NCI-H526 treated with DMSO at 0.1 percent for 48 hours (cell line): ENCODE data around the gene CTSC.

Source experiments
- DNase-seq: peaks from one replicate; lab custom pipeline; 2025; lab: John Stamatoyannopoulos, UW

Gene CTSC

GRCh38 chr11:88317536-88317935 lies 20.0 kb downstream of the CTSC start:
- no peak for DNase-seq

DNA sequence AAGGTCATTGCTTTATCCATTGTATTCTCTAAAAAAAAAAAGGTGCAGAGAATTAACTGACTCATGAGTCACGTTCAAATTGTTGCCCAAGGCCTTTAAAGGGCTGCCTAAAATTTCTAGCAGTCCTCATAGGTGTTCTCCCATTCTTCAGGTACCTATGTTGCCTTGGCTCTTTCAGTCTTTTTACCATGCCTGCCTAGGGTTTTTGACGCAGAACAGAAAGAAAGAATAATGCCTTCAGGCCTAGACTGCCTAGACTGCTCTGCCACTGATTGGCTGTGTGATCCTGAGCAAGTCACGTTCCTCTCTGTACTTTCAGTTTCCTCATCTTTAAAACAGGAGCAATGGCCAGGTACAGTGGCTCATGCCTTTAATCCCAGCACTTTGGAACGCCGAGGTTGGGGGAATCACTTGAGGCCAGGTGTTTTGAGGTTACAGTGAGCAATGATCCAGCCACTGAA lies 21.5 kb downstream of the CTSC start:
- no peak for DNase-seq

- no peak for DNase-seq
These were observed 22.5 kb downstream of the CTSC start for GRCh38 chr11:88315015-88315414.

- no peak for DNase-seq
These were observed 24.1 kb downstream of the CTSC start for GRCh38 chr11:88313441-88313840.

DNA sequence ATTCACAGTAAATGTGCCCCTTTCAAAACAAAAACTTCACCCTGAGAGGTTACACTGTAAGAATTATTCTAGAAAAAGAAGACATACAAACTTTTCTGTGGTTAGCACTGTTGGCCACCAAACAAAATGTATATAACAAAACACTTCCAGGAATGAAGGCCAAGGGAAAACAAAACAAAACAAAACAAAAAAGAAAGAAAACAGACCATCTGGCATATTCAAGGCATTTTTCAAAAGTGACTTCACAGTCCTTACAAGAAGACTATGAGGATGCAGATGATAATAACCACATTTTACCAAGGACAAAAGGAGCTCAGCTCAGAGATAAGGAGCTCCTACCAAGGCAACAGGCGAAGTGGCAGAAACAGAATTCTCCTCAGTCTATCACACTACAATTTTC lies 24.9 kb downstream of the CTSC start:
- DNase-seq: no peak

DNA sequence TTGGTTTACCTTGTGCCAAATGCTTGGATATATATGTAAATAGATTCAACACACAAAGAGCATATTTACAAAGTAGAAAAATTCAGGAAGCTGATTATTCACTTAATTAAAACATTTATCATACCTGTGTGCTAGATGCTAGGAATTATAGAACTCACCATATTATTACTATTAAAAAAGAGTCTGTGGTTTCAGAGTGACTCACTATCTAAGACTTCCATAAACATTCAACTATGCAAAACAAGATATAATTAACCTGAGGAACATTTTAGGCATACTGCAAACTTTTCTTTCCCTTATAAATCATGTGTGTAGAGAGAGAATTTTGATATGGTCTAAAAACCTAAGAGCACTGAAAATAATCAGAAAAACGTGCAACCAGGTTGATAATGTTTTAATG lies 27.3 kb downstream of the CTSC start:
- no peak for DNase-seq

GRCh38 chr11:88308576-88308975 lies 29.0 kb downstream of the CTSC start:
- no peak for DNase-seq

- DNase-seq: no peak
These were observed 29.6 kb downstream of the CTSC start for GRCh38 chr11:88307749-88308425.

GRCh38 chr11:88306785-88307184 lies 30.8 kb downstream of the CTSC start:
- no peak for DNase-seq

GRCh38 chr11:88305430-88305829 lies 32.1 kb downstream of the CTSC start:
- no peak for DNase-seq

DNA sequence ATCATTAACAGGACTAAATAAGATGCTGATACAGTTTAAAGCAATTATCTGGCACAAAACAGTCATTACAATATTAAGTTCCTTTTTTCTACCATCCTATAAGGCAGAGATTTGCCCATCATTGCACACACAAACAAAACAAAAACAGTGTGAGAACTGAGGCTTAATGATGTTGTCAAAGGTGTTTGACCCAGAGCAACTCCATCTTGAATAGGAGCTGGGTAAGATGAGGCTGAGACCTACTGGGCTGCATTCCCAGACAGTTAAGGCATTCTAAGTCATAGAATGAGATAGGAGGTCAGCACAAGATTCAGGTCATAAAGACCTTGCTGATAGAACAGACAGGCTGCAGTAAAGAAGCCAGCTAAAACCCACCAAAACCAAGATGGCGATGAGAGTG lies 33.2 kb downstream of the CTSC start:
- DNase-seq: no peak

DNA sequence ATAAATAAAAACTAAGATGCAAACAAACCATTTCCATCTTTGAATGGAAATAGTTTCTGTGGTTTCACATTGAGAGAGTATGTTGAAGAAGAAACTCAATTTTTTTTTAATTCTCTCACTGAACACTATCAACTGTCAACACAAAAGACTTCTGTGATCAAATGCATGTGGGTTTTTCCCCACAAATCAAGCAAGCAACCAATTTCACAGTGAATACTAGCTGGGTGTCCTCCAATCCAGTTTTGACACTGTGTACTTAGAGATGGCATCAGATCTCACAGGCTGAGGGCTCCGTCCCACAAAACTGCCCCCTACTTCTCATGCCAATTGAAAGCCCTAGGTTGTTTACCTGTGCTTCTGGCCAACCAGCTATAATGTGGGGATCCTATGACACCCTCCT lies 34.5 kb downstream of the CTSC start:
- DNase-seq: no peak

- DNase-seq: no peak
These were observed 35.9 kb downstream of the CTSC start for GRCh38 chr11:88301488-88302140.

GRCh38 chr11:88300888-88301487 lies 36.5 kb downstream of the CTSC start:
- no peak for DNase-seq

DNA sequence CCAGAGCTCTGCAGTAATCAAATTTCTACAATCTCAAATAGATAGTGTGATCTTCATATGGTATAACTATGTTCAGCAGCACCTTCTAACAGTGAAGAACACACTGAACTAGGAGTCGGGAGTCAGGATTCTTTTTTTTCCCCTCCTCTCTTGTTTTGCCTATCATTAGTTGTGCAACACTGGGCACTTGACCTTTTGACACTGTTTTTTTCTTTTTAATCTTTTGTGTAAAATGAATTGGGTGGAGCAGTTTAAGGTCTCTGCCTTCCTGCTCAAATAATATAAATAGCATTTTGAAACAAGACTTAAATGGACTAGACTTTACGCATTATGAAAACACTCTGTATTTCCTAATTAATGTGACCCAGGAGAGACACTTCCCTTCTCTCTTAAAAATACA lies 39.7 kb downstream of the CTSC start:
- no peak for DNase-seq

DNA sequence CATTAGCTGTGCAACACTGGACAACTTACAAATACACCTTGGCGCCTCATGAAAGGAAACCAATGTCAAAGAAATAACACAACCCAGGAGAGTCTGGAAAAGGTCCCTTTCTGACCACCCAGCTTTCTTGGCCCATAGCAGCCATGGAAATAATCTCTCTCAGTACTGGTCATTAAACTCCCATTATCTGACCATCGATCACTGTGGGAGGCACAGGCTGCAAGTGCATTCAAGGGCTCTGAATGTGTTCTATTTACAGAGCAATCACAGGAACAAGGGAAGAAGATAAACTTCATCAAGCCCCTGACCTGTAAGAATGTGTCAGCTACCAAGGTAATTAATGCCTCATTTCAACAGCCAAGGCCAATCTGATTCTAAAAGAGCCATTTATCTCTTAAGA lies 40.1 kb downstream of the CTSC start:
- DNase-seq: no peak

DNA sequence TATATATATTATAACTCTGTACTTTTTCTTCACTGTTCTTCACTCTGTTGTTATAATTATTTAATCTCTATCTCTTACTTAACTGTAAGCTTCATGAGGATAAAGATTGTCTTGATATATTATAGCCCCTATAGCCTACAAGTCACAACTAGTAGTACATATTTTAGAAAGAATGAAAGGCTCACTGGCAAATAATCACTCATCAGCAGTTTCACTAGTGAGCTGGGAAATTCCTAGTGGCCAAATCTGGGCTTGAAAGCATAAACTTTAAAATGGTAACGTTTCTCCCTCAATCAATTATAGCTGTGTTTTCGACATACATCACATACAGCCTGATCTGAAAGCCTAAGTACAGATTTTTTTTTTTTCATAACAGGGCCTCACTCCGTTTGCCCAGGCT lies 42.5 kb downstream of the CTSC start:
- DNase-seq: no peak

- DNase-seq: no peak
These were observed 43.6 kb downstream of the CTSC start for GRCh38 chr11:88293931-88294330.

DNA sequence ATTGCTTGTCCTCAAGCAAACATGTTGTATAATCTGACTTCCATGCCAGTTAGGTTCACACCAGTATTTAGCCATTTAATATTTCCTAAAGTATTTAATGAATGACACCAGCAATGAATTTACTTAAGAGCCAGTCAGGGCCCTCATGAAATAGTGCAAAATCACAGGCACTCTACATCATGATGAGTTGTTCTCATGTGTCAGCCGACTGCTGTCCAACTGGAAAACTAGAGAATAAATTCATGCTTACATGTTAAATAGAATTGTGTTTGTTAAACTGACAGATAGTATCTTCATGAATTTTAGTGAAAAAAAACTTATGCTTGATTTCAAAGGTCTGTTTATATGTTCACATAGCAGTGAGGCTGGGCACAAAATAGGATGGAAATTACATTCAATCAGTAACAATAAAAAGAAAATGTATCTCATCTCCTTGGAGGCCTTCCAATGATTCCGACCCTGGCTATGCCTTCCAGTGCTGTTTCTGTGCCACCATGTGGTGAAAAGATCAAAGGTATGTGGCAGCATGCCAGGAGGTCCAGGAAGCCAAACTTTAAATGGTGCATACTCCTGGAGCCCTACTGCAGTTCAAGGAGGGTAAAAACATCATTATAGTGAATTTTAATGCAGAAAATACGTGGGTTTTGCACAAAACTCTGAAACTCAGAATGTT lies 45.2 kb downstream of the CTSC start:
- DNase-seq: no peak

GRCh38 chr11:88288560-88288959 lies 49.0 kb downstream of the CTSC start:
- DNase-seq: no peak

DNA sequence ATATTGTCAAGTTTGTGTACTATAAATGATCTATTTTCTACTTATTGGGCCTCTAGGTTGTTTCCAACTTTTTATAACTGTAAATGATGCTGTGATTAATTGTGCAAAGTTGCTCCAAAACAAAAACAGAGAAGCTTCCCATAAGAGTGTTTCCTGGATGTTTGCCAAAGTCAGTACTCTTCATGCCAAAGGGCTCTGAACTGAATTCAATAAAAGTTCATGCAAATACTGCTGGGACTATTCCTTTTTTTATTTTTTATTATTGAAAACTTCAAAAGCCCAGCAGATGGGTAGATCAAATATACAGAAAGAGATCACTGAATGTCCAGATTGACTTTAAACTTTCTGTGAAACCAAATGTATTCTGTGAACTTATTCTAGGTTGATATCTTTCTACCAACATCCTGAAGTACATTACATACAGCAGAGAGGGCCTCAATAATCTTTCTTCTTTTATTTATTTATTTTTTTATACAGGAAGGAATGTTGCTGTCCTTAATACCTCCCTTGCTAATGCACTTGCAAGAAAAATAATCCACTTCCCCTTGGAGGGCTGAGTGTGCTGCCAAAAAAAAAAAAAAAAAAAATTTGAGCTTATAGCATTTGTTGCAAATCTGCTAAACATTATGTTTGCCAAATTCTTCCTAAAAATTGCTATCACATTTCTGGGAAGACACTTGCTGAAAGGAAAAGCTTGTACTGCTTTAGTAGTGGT lies 53.0 kb downstream of the CTSC start:
- no peak for DNase-seq
